HEK293 (cell line): ENCODE results near the gene DTHD1.

Source experiments
- CTCF ChIA-PET: fragments of 350-600 bp; formaldehyde crosslinking; extraction: SDS; loops from one replicate; lab custom pipeline; 2021; ENCODE audit warnings: antibody characterized with exemption; lab: Yijun Ruan, JAX
- POLR2A ChIA-PET: fragments of 300-600 bp; formaldehyde crosslinking; extraction: SDS; loops from one replicate; lab custom pipeline; 2020; ENCODE audit warnings: antibody characterized with exemption, inconsistent platforms; lab: Yijun Ruan, JAX
- H3K27ac ChIP-seq: fragments of 200-500 bp; sonication (Bioruptor generic); 2 replicates; pipeline ENCODE4 v1.5.1; 2014; ENCODE audit warnings: low read depth, low read length, control low read depth, inconsistent platforms; ENCODE audit errors: extremely low read depth
- H3K36me3 ChIP-seq, 2 experiments: fragments of 200-500 bp in 1 of 2; sonication (Bioruptor generic) in 1 of 2; 1 replicate in 1 of 2; 2 replicates in 1 of 2; pipeline ENCODE4 v1.5.1; 2014 to 2017; ENCODE audit warnings: inconsistent platforms in 2 of 2, low read length in 2 of 2; ENCODE audit not compliant: control insufficient read depth in 2 of 2, insufficient read depth in 1 of 2
- H3K4me1 ChIP-seq: fragments of 200-500 bp; sonication (Bioruptor generic); 2 replicates; pipeline ENCODE4 v1.5.1; 2014; ENCODE audit warnings: mild to moderate bottlenecking, low read length, inconsistent platforms; ENCODE audit not compliant: control insufficient read depth, insufficient read depth
- H3K4me3 ChIP-seq: 2 replicates; pipeline ENCODE4 v1.5.1; 2011; ENCODE audit warnings: low read depth, mild to moderate bottlenecking, control low read depth, low read length, moderate library complexity
- H3K9me3 ChIP-seq: fragments of 200-500 bp; sonication (Bioruptor generic); 2 replicates; pipeline ENCODE4 v1.5.1; 2014; ENCODE audit warnings: low read depth, low read length, inconsistent platforms; ENCODE audit not compliant: control insufficient read depth, insufficient read depth
- EGR2 ChIP-seq: fragments of 450-650 bp; formaldehyde crosslinking; IDR thresholded peaks from 2 replicates; pipeline ENCODE4 v1.5.1; 2016; ENCODE audit warnings: low read depth, missing biosample characterization, missing genetic modification characterization
- ELK4 ChIP-seq: IDR thresholded peaks from 2 replicates; pipeline ENCODE4 v1.6.1; 2011; ENCODE audit warnings: mild to moderate bottlenecking, low read depth, low read length, borderline replicate concordance
- PRDM1 ChIP-seq: fragments of 450-650 bp; formaldehyde crosslinking; IDR thresholded peaks from 2 replicates; pipeline ENCODE4; 2016; ENCODE audit warnings: missing biosample characterization, missing genetic modification characterization
- PRDM4 ChIP-seq: fragments of 450-650 bp; formaldehyde crosslinking; IDR thresholded peaks from 2 replicates; pipeline ENCODE4 v1.5.1; 2017; ENCODE audit warnings: missing biosample characterization, missing genetic modification characterization
- PRDM6 ChIP-seq: fragments of 450-650 bp; formaldehyde crosslinking; IDR thresholded peaks from 2 replicates; pipeline ENCODE4 v1.5.1; 2017; ENCODE audit warnings: missing biosample characterization, missing genetic modification characterization
- SP3 ChIP-seq: fragments of 450-650 bp; formaldehyde crosslinking; IDR thresholded peaks from 2 replicates; pipeline ENCODE4 v1.5.1; 2016; ENCODE audit warnings: missing biosample characterization, missing genetic modification characterization
- ZBTB11 ChIP-seq: fragments of 450-650 bp; formaldehyde crosslinking; conservative IDR thresholded peaks from 2 replicates; pipeline ENCODE4 v1.5.1; 2016; ENCODE audit warnings: low read depth, missing biosample characterization, missing genetic modification characterization
- ZFP3 ChIP-seq: fragments of 450-650 bp; formaldehyde crosslinking; IDR thresholded peaks from 2 replicates; pipeline ENCODE4 v1.5.1; 2016; ENCODE audit warnings: low read depth, missing biosample characterization, missing genetic modification characterization
- ZFP69B ChIP-seq: fragments of 450-650 bp; formaldehyde crosslinking; IDR thresholded peaks from 2 replicates; pipeline ENCODE4 v1.5.1; 2016; ENCODE audit warnings: missing biosample characterization, missing genetic modification characterization
- ZNF174 ChIP-seq: fragments of 450-650 bp; formaldehyde crosslinking; IDR thresholded peaks from 2 replicates; pipeline ENCODE4 v1.5.0; 2017; ENCODE audit warnings: missing biosample characterization, mild to moderate bottlenecking, missing genetic modification characterization
- ZNF239 ChIP-seq: fragments of 450-650 bp; formaldehyde crosslinking; IDR thresholded peaks from 2 replicates; pipeline ENCODE4 v1.5.1; 2016; ENCODE audit warnings: missing biosample characterization, missing genetic modification characterization
- ZNF274 ChIP-seq, 2 experiments: fragments of 200-500 bp in 1 of 2; fragments of 450-650 bp in 1 of 2; sonication (Bioruptor generic) in 1 of 2; formaldehyde crosslinking in 1 of 2; IDR thresholded peaks; 2 replicates each; pipeline versions ENCODE4 v1.5.1 to v1.6.1; 2014 to 2016; ENCODE audit warnings: borderline replicate concordance in 1 of 2, inconsistent platforms in 1 of 2, low read length in 1 of 2, missing biosample characterization in 1 of 2, missing genetic modification characterization in 1 of 2
- ZNF341 ChIP-seq: fragments of 450-650 bp; formaldehyde crosslinking; IDR thresholded peaks from 2 replicates; pipeline ENCODE4; 2016; ENCODE audit warnings: low read depth, missing biosample characterization, missing genetic modification characterization
- ZNF654 ChIP-seq: fragments of 450-650 bp; formaldehyde crosslinking; IDR thresholded peaks from 2 replicates; pipeline ENCODE4 v1.5.1; 2016; ENCODE audit warnings: low read depth, missing biosample characterization, missing genetic modification characterization
- ZNF777 ChIP-seq: fragments of 450-650 bp; formaldehyde crosslinking; IDR thresholded peaks from 2 replicates; pipeline ENCODE4 v1.5.1; 2017; ENCODE audit warnings: missing biosample characterization, missing genetic modification characterization, borderline replicate concordance
- ZNF830 ChIP-seq: fragments of 450-650 bp; IDR thresholded peaks from 2 replicates; pipeline ENCODE4 v1.5.0; 2018; ENCODE audit warnings: missing biosample characterization, missing genetic modification characterization, low read depth, mild to moderate bottlenecking, moderate library complexity
- ZNF837 ChIP-seq: fragments of 450-650 bp; formaldehyde crosslinking; IDR thresholded peaks from 2 replicates; pipeline ENCODE4 v1.5.1; 2016; ENCODE audit warnings: missing biosample characterization, missing genetic modification characterization
- ZSCAN4 ChIP-seq: fragments of 450-650 bp; formaldehyde crosslinking; IDR thresholded peaks from 2 replicates; pipeline ENCODE4 v1.5.1; 2017; ENCODE audit warnings: missing biosample characterization, missing genetic modification characterization

DTHD1 gene

GRCh38 chr4:36385951-36386571, 104.6 kb downstream of the DTHD1 start:
- Histone ChIP-seq H3K9me3 (no peaks in the 10 kb centered on the region), H3K36me3 (no peaks in the 10 kb centered on the region), H3K4me1 (no peaks in the 10 kb centered on the region), H3K4me3 (no peak overlapping the region), H3K27ac (no peak overlapping the region)
- POLR2A ChIA-PET = no interaction called here
- TF ChIP-seq ZSCAN4 (tag by site-specific recombination) (no peak), ZNF341 (tag by site-specific recombination) (no peak), SP3 (tag by site-specific recombination) (no peak), ZNF239 (tag by site-specific recombination) (no peak), ZFP69B (tag by site-specific recombination) (no peak)
- CTCF ChIA-PET = interaction anchor here (1.4 kb wide), 1 partner anchor 14 kb away, joined by 5 read pairs; no protein-coding TSS in a partner anchor

GRCh38 chr4:36386691-36387090, 105.3 kb downstream of the DTHD1 start:
- Histone ChIP-seq H3K4me1 (no peaks in the 10 kb centered on the region), H3K4me3 (no peak overlapping the region), H3K36me3 (no peaks in the 10 kb centered on the region), H3K9me3 (no peaks in the 10 kb centered on the region), H3K27ac (no peak overlapping the region)
- ChIA-PET CTCF (interaction anchor here (0.6 to 1.4 kb wide), 2 partner anchors 13 to 1312 kb away, joined by 5 read pairs; no protein-coding TSS in a partner anchor), POLR2A (no interaction called here)
- no peak for TF ChIP-seq ZNF777 (tag by site-specific recombination)

- POLR2A ChIA-PET = no interaction called here
- Histone ChIP-seq H3K9me3 (no peaks in the 10 kb centered on the region), H3K36me3 (no peaks in the 10 kb centered on the region), H3K4me1 (no peaks in the 10 kb centered on the region), H3K27ac (no peak overlapping the region), H3K4me3 (no peak overlapping the region)
- CTCF ChIA-PET = no interaction called here
- TF ChIP-seq ZNF274 (IDR thresholded peaks at IDR 0.05; ENCODE audit: low read length) (no peak), ZNF274 (tag by site-specific recombination; IDR thresholded peaks at IDR 0.05; ENCODE audit: borderline replicate concordance) (no peak), ELK4 (no peak), ZNF837 (tag by site-specific recombination) (no peak), ZFP3 (no peak), PRDM4 (tag by site-specific recombination) (no peak), ZSCAN4 (tag by site-specific recombination) (no peak), PRDM1 (tag by site-specific recombination) (no peak), PRDM6 (no peak), ZNF830 (tag by site-specific recombination) (no peak), ZBTB11 (tag by site-specific recombination) (no peak), ZNF174 (tag by site-specific recombination) (no peak), EGR2 (tag by site-specific recombination) (no peak), ZNF654 (tag by site-specific recombination) (no peak)
These were observed 107.3 kb downstream of the DTHD1 start for GRCh38 chr4:36388710-36389109.
